ENCODE results near the gene CEP78. TPM values are rescaled to one million over a fixed set of nuclear protein-coding genes. Genes with fewer than 3 reads are reported as not detected.

CEP78 gene
- total RNA-seq, 1 experiment from 2014 or later, result 57.8 TPM

GRCh38 chr9:78249542-78249941, 13.7 kb downstream of the CEP78 start:
- H3K23me2 ChIP-seq (ENCODE audit: insufficient read length, low read depth, low read length, poor library complexity, severe bottlenecking), result no peaks in the 10 kb centered on the region
- H3K9me3 Mint-ChIP-seq, result no peaks in the 10 kb centered on the region

More at GRCh38 chr9:78249542-78249941, 13.7 kb downstream of the CEP78 start:
- Histone ChIP-seq H2BK120ac (ENCODE audit: low read depth, low read length, poor library complexity, severe bottlenecking) (no peak overlapping the region), H2AK5ac (ENCODE audit: insufficient read length, low read length) (no peak overlapping the region), H3K23ac (ENCODE audit: insufficient read length, low read depth, low read length) (no peak overlapping the region), H3K18ac (ENCODE audit: insufficient read length, low read depth, low read length) (no peak overlapping the region), H3K4me2 (ENCODE audit: insufficient read depth, insufficient read length, low read length) (no peak overlapping the region), H4K91ac (ENCODE audit: insufficient read length, low read depth, low read length) (no peak overlapping the region), H4K5ac (ENCODE audit: insufficient read length, low read depth, low read length) (no peak overlapping the region), H3K4ac (ENCODE audit: low read depth, low read length) (no peak overlapping the region), H3K14ac (ENCODE audit: insufficient read depth, low read length) (no peak overlapping the region), H3K79me1 (ENCODE audit: insufficient read depth, low read depth, low read length, poor library complexity, severe bottlenecking) (no peaks in the 10 kb centered on the region), H2BK5ac (ENCODE audit: insufficient read length, low read length) (no peak overlapping the region), H3K9ac (ENCODE audit: extremely low read depth, insufficient read length, low read length) (no peak overlapping the region), H2AFZ (ENCODE audit: low read length) (no peak overlapping the region), H3K56ac (ENCODE audit: insufficient read length, low read depth, low read length) (no peak overlapping the region), H3T11ph (ENCODE audit: low read length) (no peak overlapping the region), H2BK20ac (ENCODE audit: low read depth, low read length, poor library complexity, severe bottlenecking) (no peak overlapping the region), H4K8ac (replicated peaks; ENCODE audit: insufficient read length, low read depth, low read length) (no peak overlapping the region), H3K4me1 (ENCODE audit: insufficient read depth, low read length) (no peaks in the 10 kb centered on the region), H3K27me3 (ENCODE audit: insufficient read depth, low read length) (no peaks in the 10 kb centered on the region), H3K79me2 (ENCODE audit: insufficient read depth, low read length) (no peaks in the 10 kb centered on the region), H3K27ac (ENCODE audit: insufficient read length, low read depth, low read length) (no peak overlapping the region), H3K9me3 (ENCODE audit: control insufficient read depth, low read depth, low read length) (no peaks in the 10 kb centered on the region), H2BK12ac (ENCODE audit: insufficient read length, low read depth, low read length) (no peak overlapping the region), H4K20me1 (ENCODE audit: control insufficient read depth, insufficient read depth, insufficient read length) (no peaks in the 10 kb centered on the region), H2BK15ac (ENCODE audit: low read depth, low read length) (no peak overlapping the region)
- TF ChIP-seq CTCF (conservative IDR thresholded peaks at IDR 0.05), result no peak
- H3K27me3 Mint-ChIP-seq (ENCODE audit: low read depth), result no peaks in the 10 kb centered on the region
- no peaks in the 10 kb centered on the region for H3K4me1 Mint-ChIP-seq
- H3K4me3 Mint-ChIP-seq, result no peak overlapping the region
- H3K36me3 Mint-ChIP-seq (ENCODE audit: insufficient read depth in 1 of 3, low read depth in 3 of 3), result peaks cover 10 to 64% (median 59%) of the 10 kb centered on the region in 3 experiments
- no peak overlapping the region for H3K27ac Mint-ChIP-seq
- no peak for DNase-seq
